GM18526 (cell line): ENCODE data around the gene SCFD1.

Experiments used
- POLR2A ChIP-seq: IDR thresholded peaks from 3 replicates; pipeline ENCODE4 v1.6.1; 2011; ENCODE audit not compliant: insufficient read length; ENCODE audit errors: extremely low read depth

SCFD1 gene

GRCh38 chr14:30600922-30601918, 20.9 kb upstream of the SCFD1 start:
- no peak for TF ChIP-seq POLR2A

DNA sequence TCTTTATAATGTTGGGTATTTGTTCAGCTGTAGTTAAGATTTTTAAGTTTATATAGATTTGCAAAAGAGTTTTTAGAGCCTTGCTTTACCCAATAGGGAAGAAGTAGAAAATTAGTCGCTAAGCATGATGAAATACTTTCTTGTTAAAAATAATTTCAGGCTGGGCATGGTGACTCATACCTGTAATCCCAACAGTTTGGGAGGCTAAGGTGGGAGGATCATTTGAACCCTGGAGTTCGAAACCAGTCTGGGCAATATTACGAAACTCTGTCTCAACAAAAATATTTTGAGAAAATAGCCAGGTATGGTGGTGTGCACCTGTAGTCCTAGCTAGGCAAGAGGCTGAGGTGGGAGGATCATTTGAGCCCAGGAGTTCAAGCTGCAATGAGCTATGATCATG, 18.7 kb upstream of the SCFD1 start:
- TF ChIP-seq POLR2A: no peak

- TF ChIP-seq POLR2A: no peak
Observed at GRCh38 chr14:30607156-30607780, 14.9 kb upstream of the SCFD1 start.

DNA sequence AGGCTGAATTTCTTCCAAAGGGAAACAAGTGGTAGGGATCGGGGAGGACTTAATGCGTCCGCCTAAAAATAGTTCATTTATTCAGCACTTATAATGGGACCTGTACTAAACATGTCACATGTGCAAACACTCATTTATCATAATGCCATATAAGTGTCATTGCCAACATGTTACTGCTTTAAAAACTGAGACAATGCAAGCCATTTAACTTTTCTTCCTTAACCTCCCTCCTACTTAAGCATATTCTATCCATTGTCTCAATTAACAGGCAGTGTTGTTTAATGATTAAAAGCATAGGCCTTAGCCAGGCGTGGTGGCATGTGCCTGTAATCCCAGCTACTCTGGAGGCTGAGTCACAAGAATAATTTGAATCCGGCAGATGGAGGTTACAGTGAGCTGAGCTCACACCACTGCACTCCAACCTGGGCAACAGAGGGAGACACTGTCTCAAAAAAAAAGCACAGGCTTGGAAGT, 13.5 kb upstream of the SCFD1 start:
- TF ChIP-seq POLR2A: no peak

DNA sequence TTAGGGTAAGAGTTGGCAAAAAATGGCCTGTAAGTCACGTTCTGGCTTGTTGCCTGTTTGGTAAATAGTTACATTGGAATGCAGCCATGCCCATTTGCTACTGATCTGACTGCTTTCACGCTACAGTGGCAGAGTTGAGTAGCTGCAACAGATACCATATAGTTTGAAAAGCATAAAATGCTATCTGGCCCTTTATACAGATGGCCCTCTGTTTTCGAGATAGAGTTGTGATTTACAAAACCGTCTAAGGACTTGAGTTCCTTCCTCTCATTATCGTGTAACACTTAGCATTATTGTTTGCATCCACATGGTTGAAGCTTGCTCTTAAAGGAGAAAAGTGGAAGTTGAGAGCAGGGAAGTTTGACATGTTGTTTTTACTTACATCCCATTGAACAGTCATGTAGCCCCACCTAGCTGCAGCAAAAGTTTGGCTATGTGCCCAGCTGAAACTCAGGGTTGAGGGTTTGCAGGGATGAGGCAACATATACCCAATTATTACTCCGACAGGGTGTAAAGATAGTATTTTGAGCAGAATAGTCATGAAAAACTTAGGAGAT, 11.3 kb upstream of the SCFD1 start:
- no peak for TF ChIP-seq POLR2A

- TF ChIP-seq POLR2A: no peak
Observed at GRCh38 chr14:30614155-30614554, 8.0 kb upstream of the SCFD1 start.

DNA sequence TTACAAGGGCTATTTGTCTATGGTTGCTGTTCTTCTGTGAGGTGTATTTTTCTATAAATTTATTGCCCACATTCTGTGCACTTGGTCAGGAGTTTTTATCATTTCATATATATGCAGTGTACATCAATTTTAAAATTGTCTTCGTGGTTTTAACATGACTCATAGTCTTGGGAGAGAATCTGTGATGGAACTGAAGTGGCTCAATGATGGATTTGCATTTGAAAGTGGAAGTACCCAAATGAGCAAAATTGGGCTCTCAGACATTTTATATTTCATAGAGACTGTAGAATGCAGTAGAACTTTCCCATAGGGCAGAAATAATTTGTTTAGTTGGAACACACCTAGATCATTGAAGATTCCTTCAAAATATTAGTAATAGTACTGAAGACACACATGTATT, 1.9 kb upstream of the SCFD1 start:
- no peak for TF ChIP-seq POLR2A

DNA sequence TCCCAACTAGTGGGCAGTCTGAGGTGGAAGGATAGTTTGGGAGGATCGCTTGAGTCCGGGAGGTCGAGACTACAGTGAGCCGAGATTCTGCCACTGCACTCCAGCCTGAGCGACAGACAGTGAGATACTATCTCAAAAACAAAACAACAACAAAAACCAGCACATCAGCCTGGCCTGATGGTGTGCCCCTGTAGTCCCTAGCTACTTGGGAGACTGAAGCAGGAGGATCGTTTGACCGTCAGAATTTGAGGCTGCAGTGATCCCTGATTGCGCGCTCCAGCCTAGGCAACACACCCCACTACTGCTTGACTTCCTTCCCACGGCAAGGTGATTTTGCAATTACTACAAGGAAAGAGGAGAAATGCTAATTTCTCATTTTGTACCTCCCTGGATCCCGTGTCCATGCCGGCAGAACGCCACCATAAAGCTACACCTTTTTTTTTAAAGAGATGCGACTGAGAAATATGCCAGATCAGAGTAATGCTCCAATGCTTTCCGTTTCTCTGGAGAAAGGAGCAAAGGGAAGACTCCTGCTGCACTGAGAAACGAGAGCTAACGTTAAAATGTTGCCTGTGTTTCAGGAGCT, 672 bp upstream of the SCFD1 start:
- no peak for TF ChIP-seq POLR2A

DNA sequence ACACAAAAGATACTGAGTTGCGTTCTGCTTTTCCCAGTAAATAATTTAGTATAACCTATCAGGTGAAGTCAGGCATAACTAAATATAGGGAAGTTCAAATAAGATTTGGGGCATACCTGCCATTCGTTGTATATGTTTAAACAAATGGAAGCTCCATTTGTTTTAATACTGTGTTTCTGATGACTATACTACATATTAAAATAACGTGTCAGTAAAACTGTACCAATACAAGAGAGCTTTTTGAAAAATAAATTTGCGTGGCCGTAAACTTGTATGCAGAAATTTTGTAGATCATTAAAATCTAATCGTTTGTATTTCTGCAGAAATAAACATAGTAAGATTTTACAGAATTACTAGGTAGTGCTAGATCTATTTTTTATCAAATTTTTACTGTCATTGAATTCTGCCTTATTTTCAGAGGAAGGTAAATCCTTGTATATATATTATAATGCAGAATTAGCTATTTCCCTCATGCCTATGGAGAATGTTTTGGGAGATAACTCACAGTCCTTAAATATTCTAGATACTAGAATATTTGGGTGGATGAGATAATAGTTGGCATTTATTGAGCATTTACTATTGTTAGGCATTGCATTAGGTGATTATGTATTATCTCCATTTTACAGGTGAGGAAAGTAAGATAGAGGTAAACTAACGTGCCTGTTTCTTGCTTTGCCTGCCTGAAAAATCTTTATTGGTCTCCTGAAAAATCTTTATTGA, 1.5 kb downstream of the SCFD1 start:
- TF ChIP-seq POLR2A: no peak

DNA sequence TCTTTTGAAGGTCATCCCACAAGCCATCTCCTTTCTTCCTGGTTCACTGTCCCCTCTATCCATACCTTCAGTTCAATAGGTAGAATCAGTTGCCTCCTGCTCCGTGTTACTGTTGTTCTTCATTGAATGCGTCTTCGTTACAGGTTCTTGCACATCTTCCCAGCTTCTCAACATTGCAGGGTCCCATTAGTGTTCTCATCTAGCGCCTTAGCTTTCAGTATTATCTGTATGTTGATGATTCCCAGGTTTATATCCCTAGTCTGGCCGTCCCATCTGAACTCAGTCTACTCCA, 2.0 kb downstream of the SCFD1 start:
- no peak for TF ChIP-seq POLR2A

GRCh38 chr14:30625533-30625932, 3.4 kb downstream of the SCFD1 start:
- no peak for TF ChIP-seq POLR2A

DNA sequence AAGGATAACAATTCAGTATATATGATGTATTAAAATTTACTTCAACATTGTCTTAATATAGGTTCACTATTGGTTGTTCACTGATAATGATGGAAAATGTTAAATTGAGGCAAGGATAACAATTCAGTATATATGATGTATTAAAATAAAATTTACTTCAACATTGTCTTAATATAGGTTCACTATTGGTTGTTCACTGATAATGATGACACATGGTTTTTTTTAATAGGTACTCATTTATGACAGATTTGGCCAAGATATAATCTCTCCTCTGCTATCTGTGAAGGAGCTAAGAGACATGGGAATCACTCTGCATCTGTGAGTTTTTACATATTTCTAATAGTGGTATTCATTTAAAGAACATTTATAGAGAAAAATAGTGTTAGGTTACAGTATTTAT, 8.1 kb downstream of the SCFD1 start:
- no peak for TF ChIP-seq POLR2A

- no peak for TF ChIP-seq POLR2A
Observed at GRCh38 chr14:30632730-30633129, 10.6 kb downstream of the SCFD1 start.

- TF ChIP-seq POLR2A: no peak
Observed at GRCh38 chr14:30638926-30639325, 16.8 kb downstream of the SCFD1 start.

GRCh38 chr14:30641207-30641606, 19.1 kb downstream of the SCFD1 start:
- no peak for TF ChIP-seq POLR2A
